GM18870 (cell line): ENCODE results near the gene MYOF.
"Not testable (repeated sequence)": the region's sequence is repeated elsewhere in the genome, so short reads cannot be mapped to it uniquely, and the experiment has no call there.

Experiments
- ATAC-seq: cut with Tn5 transposase; IDR thresholded peaks from one replicate; pipeline ENCODE4 v1.9.1; 2021; ENCODE audit warnings: moderate library complexity; ENCODE audit not compliant: unreplicated experiment

Gene MYOF

GRCh38 chr10:93431361-93431760 is 50.8 kb downstream of the MYOF start:
- no peak for ATAC-seq

DNA sequence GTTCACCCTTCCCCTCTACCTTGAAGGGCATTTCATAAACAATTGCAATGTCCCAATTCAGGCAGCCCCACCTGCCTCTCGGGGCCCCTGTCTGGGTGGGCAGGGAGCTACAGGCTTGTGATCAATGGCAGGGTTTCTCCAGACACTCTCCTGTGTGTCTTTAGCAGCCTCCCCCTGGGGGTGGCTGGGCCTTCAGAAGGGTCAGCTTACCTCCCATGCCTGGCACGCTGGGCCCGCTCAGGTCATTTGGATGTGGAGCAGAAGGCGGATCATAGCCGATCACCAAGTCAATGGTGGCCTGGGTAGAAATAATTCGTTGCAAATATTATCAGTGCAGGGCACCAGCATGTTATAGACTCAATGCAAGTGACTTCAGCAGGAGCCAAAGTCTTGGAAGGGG is 56.3 kb downstream of the MYOF start:
- ATAC-seq = no peak

DNA sequence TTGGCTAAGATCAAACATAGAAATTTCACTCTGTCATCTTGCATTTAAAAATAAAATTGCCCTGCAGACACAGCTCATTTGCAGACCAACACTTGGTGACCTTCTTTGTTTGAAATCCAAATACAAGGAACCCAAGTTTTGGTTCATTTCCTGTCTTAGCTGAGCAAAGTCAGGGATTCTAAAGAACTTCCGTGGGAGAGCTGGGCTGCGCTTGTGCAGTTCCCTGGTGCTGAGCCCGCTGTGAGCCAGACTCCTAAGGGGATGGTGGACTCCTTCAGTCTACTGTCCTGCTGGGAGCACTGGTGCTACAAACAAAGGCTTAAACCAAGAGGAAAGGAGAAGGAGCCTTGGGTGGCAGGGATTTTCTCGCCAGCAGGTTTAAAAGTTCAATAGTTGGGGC is 60.0 kb downstream of the MYOF start:
- ATAC-seq = no peak

GRCh38 chr10:93420944-93421825 is 60.9 kb downstream of the MYOF start:
- no peak for ATAC-seq

GRCh38 chr10:93420091-93420490 is 62.0 kb downstream of the MYOF start:
- no peak for ATAC-seq

- not testable (repeated sequence) for ATAC-seq
Measured at GRCh38 chr10:93419016-93419415, 63.1 kb downstream of the MYOF start.

DNA sequence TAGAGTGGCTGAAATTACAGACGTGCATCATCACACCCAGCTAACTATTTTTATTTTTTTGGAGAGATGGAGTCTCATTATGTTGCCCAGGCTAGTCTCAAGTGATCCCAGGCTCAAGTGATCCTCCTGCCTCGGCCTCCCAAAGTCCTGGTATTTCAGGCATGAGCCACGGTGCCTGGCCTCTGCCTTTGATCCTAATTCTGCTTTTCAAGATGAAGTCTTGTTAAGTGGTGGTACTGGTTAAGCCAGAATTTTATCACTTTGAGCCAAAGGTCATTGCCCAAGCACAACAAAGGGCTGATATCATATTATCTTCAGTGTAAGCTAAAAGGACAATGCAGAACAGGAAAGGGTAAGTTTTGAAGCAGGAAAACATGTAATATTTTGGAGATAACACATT is 64.2 kb downstream of the MYOF start:
- ATAC-seq = no peak

DNA sequence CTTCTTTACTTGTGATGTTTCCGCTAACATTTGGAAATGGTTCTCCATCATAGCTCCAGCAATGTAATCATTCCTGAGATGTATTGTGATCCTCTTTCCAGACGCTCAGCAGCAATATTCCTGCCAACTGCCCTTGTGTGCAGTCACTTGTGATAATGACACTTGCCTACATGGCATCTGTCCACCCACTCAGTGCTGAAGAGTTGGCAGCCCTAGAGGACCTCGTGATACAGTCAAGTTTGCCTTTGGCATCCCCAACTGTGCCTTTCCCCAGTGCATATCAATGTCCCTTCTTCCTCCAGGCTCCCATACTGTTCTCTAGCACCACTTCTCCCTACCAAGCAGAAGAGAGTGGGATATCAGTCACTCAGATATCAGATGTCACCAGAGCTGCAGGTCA is 64.9 kb downstream of the MYOF start:
- no peak for ATAC-seq

DNA sequence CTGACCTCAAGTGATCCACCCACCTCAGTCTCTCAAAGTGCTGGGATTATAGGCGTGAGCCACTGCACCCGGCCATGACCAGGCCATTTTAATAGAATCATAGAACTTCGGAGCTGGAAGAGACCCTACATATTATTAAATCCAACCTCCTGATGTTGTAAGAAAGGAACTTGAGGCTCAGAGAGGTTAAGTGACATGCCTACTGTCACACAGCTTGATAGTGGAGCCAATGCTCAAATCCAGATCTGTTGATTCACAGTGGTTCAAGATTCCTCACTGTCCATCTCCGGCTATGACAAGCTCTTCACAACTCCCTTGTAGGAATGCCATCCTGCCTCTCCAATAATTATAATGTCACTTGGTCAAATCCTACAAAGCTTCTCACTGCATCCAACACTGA is 65.3 kb downstream of the MYOF start:
- ATAC-seq = no peak

DNA sequence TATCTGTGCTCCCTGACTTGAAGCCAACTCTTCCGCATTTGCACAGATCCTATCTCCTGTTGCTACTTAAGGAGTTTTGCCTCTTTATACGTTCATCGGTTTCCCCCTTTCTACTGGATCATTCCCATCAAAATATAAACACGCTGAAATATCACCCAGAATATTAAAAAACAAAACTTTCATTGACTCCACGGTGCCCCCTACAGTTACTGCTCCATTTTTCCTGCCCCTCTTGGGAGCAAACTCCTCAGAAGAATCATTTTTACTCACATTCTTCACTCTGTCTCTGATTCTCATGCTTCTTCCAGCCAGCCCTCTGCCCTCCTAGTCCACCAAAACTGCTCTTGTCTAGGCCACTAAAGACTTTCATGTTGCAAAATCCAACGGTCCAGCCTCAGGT is 66.4 kb downstream of the MYOF start:
- ATAC-seq = no peak

- no peak for ATAC-seq
Measured at GRCh38 chr10:93413252-93413689, 68.9 kb downstream of the MYOF start.

GRCh38 chr10:93412801-93413200 is 69.3 kb downstream of the MYOF start:
- no peak for ATAC-seq

DNA sequence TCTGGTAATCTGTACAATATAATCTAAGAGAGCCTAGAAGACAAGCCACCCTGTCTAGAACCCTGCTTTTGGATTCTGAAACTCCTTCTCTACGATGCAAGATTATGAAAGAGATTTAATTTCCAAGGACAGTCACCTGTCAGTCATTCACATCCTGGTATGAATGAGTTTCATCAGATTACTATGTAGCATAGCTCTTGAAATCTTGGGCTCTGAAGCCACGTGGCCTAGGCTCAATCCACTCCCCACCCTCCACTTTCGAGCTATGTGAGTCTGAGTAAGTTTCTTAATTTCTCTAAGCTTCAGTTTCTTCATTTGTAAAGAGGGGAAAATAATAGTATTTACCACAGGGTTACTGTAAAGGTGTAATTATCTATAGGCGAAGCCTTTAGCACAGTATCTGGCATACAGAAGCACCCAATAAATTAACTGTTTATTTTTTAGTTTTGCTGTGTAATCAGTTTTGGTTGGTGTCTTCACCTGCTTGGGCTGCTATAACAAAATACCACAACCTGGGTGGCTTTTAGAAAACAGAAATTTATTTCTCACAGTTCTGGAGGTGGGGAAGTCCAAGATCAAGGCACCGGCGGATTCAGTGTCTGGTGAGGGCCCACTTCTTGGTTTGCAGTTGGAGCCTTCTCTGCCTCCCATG is 71.3 kb downstream of the MYOF start:
- ATAC-seq = no peak

DNA sequence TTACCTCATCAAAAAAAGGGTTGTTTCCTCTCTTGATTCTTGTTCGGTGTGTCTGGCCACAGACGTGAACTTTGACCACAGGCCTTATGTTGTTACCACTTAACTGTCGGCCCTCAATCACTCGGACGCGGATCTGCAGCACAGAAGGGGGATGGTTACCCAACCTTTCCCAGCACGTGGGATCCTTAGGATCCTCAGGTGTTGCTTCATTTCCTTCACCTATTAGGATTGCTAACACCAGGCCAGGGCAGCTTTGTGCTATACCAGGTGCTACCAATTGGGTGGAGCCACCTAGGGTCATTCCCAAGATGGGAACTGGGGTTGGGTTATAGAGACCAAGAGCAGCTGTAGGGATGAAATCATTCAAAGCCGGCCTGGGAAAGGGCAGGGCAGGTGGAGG is 73.4 kb downstream of the MYOF start:
- no peak for ATAC-seq

GRCh38 chr10:93406364-93407145 is 75.6 kb downstream of the MYOF start:
- ATAC-seq = no peak

DNA sequence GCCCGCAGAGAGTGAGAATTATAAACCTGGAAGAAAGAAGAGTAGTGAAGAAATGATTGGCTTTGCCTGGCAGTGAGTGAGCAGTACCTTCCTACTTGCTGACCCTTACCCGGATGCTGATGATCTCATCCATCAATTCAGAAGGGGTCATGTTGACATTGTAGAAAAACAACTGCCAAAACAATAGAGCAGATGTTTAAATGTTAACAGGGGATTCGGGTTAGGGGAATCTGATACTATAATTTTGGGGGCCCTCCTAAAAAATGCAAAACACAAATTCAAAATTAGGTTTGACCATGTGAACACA is 78.1 kb downstream of the MYOF start:
- no peak for ATAC-seq

DNA sequence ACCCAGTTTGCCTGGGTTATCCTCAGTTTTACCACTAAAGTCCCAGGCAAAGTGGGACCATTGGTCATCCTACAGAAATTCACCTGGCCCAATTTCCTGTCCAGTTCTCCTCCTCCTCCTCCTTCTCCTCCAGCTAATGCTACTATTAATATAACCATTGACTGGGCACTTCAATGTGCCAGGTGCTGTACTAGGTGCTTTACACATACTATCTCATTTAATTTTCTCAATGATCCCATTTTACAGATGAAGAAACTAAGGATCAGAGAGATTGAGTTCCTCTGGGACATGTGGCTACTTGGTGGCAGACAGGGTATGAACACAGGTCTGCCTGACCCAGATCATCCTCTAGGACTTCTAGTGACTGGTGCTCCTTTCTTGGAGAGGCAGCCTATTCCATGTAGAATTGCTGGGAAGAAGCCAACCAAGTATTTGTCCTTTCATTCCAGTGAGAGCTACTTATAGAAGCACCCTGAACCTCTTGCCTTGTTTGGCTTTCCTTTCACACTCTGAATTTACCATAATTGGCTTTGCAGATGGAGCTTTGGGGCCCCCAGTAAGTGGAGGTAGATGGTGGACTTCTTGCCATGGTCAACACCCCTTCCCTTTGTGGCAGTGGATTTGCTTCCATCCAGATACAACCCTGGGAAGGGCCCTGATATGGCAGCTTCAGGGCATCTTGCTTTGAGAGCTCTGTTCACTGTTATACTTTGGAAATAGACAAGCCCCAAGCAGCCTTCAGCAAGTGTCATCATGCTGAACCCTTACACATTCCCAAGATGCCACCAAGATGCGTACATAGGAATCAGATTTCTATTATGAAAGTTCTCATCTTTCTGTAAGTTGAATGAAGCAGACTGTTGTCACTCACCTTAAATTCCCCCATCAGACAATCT is 78.7 kb downstream of the MYOF start:
- ATAC-seq = no peak

- no peak for ATAC-seq
Measured at GRCh38 chr10:93402192-93402591, 79.9 kb downstream of the MYOF start.

DNA sequence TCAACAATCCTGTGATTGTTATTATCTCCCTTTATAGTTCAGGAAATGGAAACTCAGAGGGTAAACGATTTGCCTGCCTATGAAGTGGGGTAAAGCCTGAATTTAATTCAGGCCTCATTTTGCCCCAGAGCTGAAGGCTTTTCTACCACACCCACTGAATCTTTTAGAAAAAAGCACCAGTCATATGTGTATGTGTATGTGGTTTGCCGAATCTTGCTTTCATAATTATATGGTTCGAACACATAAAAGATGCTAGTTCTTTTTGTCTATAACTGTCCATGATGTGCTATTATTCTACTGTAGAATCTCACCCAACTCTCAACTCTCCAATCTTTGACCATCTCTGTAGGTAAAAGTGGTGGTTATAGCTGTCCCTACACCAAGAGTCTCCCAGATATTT is 83.6 kb downstream of the MYOF start:
- no peak for ATAC-seq

- no peak for ATAC-seq
Measured at GRCh38 chr10:93397020-93397419, 85.1 kb downstream of the MYOF start.

GRCh38 chr10:93393211-93393610 is 88.9 kb downstream of the MYOF start:
- ATAC-seq = no peak
